Measurements from ENCODE around the gene NACC1.

GRCh38 chr19:13100841-13101589, 17.0 kb upstream of the NACC1 start:
- TF ChIP-seq CTCF (conservative IDR thresholded peaks at IDR 0.05; ENCODE audit: low read depth in 2 of 2) (peak; percentile 53 to 76), EZH2 (IDR thresholded peaks at IDR 0.05; ENCODE audit: low read depth, unreplicated experiment) (no peak), EZH2phosphoT487 (IDR thresholded peaks at IDR 0.05; ENCODE audit: unreplicated experiment) (no peak), JUNB (IDR thresholded peaks at IDR 0.05; ENCODE audit: unreplicated experiment) (no peak)

Data from GM23338 (cell line).